ENCODE results near the gene TSPAN4. TPM values are rescaled to one million over a fixed set of nuclear protein-coding genes. Genes with fewer than 3 reads are reported as not detected.

Gene TSPAN4
- total and polyA plus RNA-seq, 10 of the 15 experiments (the other 5 are each of a cell fraction or from before 2014, with no cell fraction given): 0.37 to 14.0 (median 8.5) TPM; not detected in 1

DNA sequence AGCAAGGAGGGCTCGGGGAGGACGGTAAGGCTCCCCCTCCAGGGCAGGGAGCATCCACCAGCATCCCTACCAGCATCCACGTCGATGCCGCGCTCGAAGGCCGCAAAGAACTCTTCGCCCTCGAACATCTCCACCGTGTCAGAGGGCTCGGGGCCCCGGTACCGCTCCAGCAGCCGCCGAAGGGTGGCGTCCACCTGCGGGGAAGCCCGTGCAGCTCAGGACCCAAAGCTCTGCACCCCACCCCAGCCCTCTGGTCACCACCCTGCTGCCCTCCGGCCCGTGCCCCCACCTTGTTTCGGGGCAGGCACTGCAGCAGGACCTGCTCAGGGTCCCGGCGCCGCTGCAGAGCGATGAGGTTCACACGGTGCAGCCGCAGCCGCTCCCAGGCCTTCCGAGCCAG is 42.2 kb upstream of the TSPAN4 start:
- peaks cover 0 to 10% of the 10 kb centered on the region in 2 experiments; a peak in 2 of 4 replicates for H3K36me3 ChIP-seq (ENCODE audit: control insufficient read depth in 2 of 2, insufficient read depth in 2 of 2, low read length in 1 of 2)
- ATAC-seq: no peak
- no TSS peak for BruUV-seq (replicated peaks)
- H2AFZ ChIP-seq (ENCODE audit: control insufficient read depth, low read depth, low read length): no peak overlapping the region
- in situ Hi-C loops (cut with MboI) (loop anchor here (25.0 kb wide), 1 partner anchor 1587 kb away; the partner anchor contains the start of gene CD81), intact Hi-C loops (cut with micrococcal nuclease; ENCODE audit: unreplicated experiment) (no loop called here)
- no peak for DNase-seq (ENCODE audit: low read depth, low spot score)
- H3K9ac ChIP-seq (ENCODE audit: control insufficient read depth, insufficient read depth, low read length): no peak overlapping the region
- ChIA-PET CTCF (no interaction called here), POLR2A (no interaction called here), SMC1A (ENCODE audit: uncharacterized antibody, unreplicated experiment) (no interaction called here), RAD21 (ENCODE audit: unreplicated experiment) (no interaction called here)
- no peaks in the 10 kb centered on the region for H4K20me1 ChIP-seq (ENCODE audit: control insufficient read depth, insufficient read depth)
- no peaks in the 10 kb centered on the region for H3K9me3 ChIP-seq (replicated peaks; ENCODE audit: control insufficient read depth, insufficient read depth, low read length)
- peaks cover 33% of the 10 kb centered on the region for H3K79me2 ChIP-seq (ENCODE audit: control insufficient read depth, insufficient read depth, low read length)
- WGBS (ENCODE audit: insufficient coverage, insufficient replicate concordance, low lambda C conversion rate, missing lambda C conversion rate): 95% methylated on average over 30 of the region's 30 CpGs
- no peaks in the 10 kb centered on the region for H3K27me3 ChIP-seq (replicated peaks in 1 of 2; ENCODE audit: control insufficient read depth in 2 of 2, insufficient read depth in 2 of 2, low read length in 1 of 2)
- H3K4me3 ChIP-seq: no peak overlapping the region
- H3K4me1 ChIP-seq (ENCODE audit: control insufficient read depth, insufficient read depth, low read length): peaks cover 21% of the 10 kb centered on the region
- no peak overlapping the region for H3K27ac ChIP-seq (ENCODE audit: control insufficient read depth, insufficient read depth)
- FAIRE-seq: no peak
- H3K4me2 ChIP-seq (ENCODE audit: control insufficient read depth, insufficient read depth): no peak overlapping the region
- TF ChIP-seq STAT1 (conservative IDR thresholded peaks at IDR 0.05): no peak
- TF ChIP-seq CEBPB (IDR thresholded peaks at IDR 0.05; ENCODE audit: borderline replicate concordance in 1 of 2, low read depth in 2 of 2, low read length in 2 of 2): no peak
- no peak for TF ChIP-seq SRF (IDR thresholded peaks at IDR 0.05; ENCODE audit: low read depth in 2 of 2, low read length in 2 of 2)
- TF ChIP-seq, protein P1, sequence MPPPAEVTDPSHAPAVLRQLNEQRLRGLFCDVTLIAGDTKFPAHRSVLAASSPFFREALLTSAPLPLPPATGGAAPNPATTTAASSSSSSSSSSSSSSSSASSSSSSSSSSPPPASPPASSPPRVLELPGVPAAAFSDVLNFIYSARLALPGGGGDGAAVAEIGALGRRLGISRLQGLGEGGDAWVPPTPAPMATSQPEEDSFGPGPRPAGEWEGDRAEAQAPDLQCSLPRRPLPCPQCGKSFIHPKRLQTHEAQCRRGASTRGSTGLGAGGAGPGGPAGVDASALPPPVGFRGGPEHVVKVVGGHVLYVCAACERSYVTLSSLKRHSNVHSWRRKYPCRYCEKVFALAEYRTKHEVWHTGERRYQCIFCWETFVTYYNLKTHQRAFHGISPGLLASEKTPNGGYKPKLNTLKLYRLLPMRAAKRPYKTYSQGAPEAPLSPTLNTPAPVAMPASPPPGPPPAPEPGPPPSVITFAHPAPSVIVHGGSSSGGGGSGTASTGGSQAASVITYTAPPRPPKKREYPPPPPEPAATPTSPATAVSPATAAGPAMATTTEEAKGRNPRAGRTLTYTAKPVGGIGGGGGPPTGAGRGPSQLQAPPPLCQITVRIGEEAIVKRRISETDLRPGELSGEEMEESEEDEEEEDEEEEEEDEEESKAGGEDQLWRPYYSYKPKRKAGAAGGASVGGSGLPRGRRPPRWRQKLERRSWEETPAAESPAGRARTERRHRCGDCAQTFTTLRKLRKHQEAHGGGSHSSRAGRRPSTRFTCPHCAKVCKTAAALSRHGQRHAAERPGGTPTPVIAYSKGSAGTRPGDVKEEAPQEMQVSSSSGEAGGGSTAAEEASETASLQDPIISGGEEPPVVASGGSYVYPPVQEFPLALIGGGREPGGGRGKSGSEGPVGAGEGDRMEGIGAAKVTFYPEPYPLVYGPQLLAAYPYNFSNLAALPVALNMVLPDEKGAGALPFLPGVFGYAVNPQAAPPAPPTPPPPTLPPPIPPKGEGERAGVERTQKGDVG (CRISPR knock-in tag; IDR thresholded peaks at IDR 0.05): no peak
- no peak for TF ChIP-seq MTA3 (IDR thresholded peaks at IDR 0.05; ENCODE audit: borderline replicate concordance, low read length)
- TF ChIP-seq MTA2 (IDR thresholded peaks at IDR 0.05; ENCODE audit: low read depth): no peak
- TF ChIP-seq SIX5 (IDR thresholded peaks at IDR 0.05; ENCODE audit: low read depth, low read length, severe bottlenecking): no peak
- no peak for TF ChIP-seq ETV6 (conservative IDR thresholded peaks at IDR 0.05 in 1 of 2, IDR thresholded peaks at IDR 0.05 in 1 of 2; ENCODE audit: borderline replicate concordance in 1 of 2, low read depth in 1 of 2)
- TF ChIP-seq, protein P2, sequence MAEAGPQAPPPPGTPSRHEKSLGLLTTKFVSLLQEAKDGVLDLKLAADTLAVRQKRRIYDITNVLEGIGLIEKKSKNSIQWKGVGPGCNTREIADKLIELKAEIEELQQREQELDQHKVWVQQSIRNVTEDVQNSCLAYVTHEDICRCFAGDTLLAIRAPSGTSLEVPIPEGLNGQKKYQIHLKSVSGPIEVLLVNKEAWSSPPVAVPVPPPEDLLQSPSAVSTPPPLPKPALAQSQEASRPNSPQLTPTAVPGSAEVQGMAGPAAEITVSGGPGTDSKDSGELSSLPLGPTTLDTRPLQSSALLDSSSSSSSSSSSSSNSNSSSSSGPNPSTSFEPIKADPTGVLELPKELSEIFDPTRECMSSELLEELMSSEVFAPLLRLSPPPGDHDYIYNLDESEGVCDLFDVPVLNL (IDR thresholded peaks at IDR 0.05; ENCODE audit: low read depth, low read length): no peak
- TF ChIP-seq, protein P3, sequence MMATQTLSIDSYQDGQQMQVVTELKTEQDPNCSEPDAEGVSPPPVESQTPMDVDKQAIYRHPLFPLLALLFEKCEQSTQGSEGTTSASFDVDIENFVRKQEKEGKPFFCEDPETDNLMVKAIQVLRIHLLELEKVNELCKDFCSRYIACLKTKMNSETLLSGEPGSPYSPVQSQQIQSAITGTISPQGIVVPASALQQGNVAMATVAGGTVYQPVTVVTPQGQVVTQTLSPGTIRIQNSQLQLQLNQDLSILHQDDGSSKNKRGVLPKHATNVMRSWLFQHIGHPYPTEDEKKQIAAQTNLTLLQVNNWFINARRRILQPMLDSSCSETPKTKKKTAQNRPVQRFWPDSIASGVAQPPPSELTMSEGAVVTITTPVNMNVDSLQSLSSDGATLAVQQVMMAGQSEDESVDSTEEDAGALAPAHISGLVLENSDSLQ (IDR thresholded peaks at IDR 0.05): no peak
- TF ChIP-seq, protein P4, sequence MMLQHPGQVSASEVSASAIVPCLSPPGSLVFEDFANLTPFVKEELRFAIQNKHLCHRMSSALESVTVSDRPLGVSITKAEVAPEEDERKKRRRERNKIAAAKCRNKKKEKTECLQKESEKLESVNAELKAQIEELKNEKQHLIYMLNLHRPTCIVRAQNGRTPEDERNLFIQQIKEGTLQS (IDR thresholded peaks at IDR 0.05; ENCODE audit: borderline replicate concordance, extremely low read depth, low read depth, low read length): no peak
- TF ChIP-seq CREM (IDR thresholded peaks at IDR 0.05; ENCODE audit: low read depth): no peak
- TF ChIP-seq RCOR1 (conservative IDR thresholded peaks at IDR 0.05; ENCODE audit: low read depth, low read length): no peak
- TF ChIP-seq, protein P5, sequence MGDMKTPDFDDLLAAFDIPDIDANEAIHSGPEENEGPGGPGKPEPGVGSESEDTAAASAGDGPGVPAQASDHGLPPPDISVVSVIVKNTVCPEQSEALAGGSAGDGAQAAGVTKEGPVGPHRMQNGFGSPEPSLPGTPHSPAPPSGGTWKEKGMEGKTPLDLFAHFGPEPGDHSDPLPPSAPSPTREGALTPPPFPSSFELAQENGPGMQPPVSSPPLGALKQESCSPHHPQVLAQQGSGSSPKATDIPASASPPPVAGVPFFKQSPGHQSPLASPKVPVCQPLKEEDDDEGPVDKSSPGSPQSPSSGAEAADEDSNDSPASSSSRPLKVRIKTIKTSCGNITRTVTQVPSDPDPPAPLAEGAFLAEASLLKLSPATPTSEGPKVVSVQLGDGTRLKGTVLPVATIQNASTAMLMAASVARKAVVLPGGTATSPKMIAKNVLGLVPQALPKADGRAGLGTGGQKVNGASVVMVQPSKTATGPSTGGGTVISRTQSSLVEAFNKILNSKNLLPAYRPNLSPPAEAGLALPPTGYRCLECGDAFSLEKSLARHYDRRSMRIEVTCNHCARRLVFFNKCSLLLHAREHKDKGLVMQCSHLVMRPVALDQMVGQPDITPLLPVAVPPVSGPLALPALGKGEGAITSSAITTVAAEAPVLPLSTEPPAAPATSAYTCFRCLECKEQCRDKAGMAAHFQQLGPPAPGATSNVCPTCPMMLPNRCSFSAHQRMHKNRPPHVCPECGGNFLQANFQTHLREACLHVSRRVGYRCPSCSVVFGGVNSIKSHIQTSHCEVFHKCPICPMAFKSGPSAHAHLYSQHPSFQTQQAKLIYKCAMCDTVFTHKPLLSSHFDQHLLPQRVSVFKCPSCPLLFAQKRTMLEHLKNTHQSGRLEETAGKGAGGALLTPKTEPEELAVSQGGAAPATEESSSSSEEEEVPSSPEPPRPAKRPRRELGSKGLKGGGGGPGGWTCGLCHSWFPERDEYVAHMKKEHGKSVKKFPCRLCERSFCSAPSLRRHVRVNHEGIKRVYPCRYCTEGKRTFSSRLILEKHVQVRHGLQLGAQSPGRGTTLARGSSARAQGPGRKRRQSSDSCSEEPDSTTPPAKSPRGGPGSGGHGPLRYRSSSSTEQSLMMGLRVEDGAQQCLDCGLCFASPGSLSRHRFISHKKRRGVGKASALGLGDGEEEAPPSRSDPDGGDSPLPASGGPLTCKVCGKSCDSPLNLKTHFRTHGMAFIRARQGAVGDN (IDR thresholded peaks at IDR 0.05): no peak
